Panc1 (cell line): Measurements from ENCODE around the gene CUTC. TPM values are rescaled to one million over a fixed set of nuclear protein-coding genes. Genes with fewer than 3 reads are reported as not detected.

ENCODE experiments used
- ATAC-seq: fragments of 200-7000 bp; cut with Tn5 transposase; 2 replicates; pipeline ENCODE4 v1.9.1; 2020; ENCODE audit warnings: mild to moderate bottlenecking, moderate library complexity
- BruUV-seq: library from RNA; stranded (reverse); fragments of 400-500 nt; replicated peaks from 2 replicates; lab custom pipeline; 2021; lab: Mats Ljungman, UMichigan
- CTCF ChIA-PET: fragments of 300-600 bp; sonication (Branson Sonifier 250); formaldehyde crosslinking; loops from one replicate; lab custom pipeline; 2022; ENCODE audit warnings: antibody characterized with exemption; lab: Charles Lee
- POLR2A ChIA-PET: fragments of 300-600 bp; sonication (Branson Sonifier 250); formaldehyde crosslinking; loops from one replicate; lab custom pipeline; 2022; ENCODE audit warnings: antibody characterized with exemption; lab: Charles Lee
- DNase-seq: peaks from one replicate; pipeline ENCODE4 v3.0.0-alpha.2; 2010; ENCODE audit warnings: low read depth, low spot score
- H3K27ac ChIP-seq: 2 replicates; pipeline ENCODE4 v1.5.1; 2011; ENCODE audit warnings: mild to moderate bottlenecking, low read length, inconsistent platforms
- H3K27me3 ChIP-seq: fragments of 200-500 bp; sonication (Bioruptor generic); 2 replicates; pipeline ENCODE4 v1.6.0; 2014; ENCODE audit warnings: low read length, inconsistent platforms; ENCODE audit not compliant: control insufficient read depth, insufficient read depth
- H3K36me3 ChIP-seq: fragments of 200-500 bp; sonication (Bioruptor generic); 2 replicates; pipeline ENCODE4 v1.5.1; 2014; ENCODE audit warnings: inconsistent platforms, mild to moderate bottlenecking, low read length, moderate library complexity; ENCODE audit not compliant: control insufficient read depth, insufficient read depth
- H3K4me1 ChIP-seq: 2 replicates; pipeline ENCODE4 v1.5.1; 2011; ENCODE audit warnings: inconsistent platforms, mild to moderate bottlenecking, low read length, moderate library complexity; ENCODE audit not compliant: control insufficient read depth, insufficient read depth
- H3K4me3 ChIP-seq, 2 experiments: 2 replicates each; pipeline ENCODE4 v1.5.1; 2011 to 2012; ENCODE audit warnings: low read depth in 2 of 2, low read length in 2 of 2, mild to moderate bottlenecking in 2 of 2, inconsistent platforms in 1 of 2, moderate library complexity in 1 of 2
- H3K9me3 ChIP-seq: fragments of 200-500 bp; sonication (Bioruptor generic); 2 replicates; pipeline ENCODE4 v1.5.1; 2014; ENCODE audit warnings: low read depth, mild to moderate bottlenecking, inconsistent platforms, low read length, moderate library complexity; ENCODE audit not compliant: control insufficient read depth, insufficient read depth
- POLR2AphosphoS5 ChIP-seq: IDR thresholded peaks from 2 replicates; pipeline ENCODE4 v1.6.1; 2012; ENCODE audit warnings: mild to moderate bottlenecking, low read depth, low read length, moderate library complexity
- SIN3A ChIP-seq: IDR thresholded peaks from 2 replicates; pipeline ENCODE4 v1.6.1; 2012; ENCODE audit warnings: low read depth, mild to moderate bottlenecking, low read length, moderate library complexity, borderline replicate concordance; ENCODE audit not compliant: insufficient read depth
- TCF7L2 ChIP-seq: IDR thresholded peaks from 2 replicates; pipeline ENCODE4 v1.6.1; 2011; ENCODE audit warnings: mild to moderate bottlenecking, low read depth, low read length, inconsistent platforms
- in situ Hi-C: cut with HindIII; loops from 2 replicates; pipeline ENCODE4 v1.10.0; 2016; ENCODE audit warnings: low sequenced_read_pairs, low pct_unique_long_range_greater_than_20kb
- intact Hi-C: fragments of 100-400 bp; cut with micrococcal nuclease; formaldehyde crosslinking; loops from one replicate; pipeline ENCODE4 v1.10.0; 2022; ENCODE audit not compliant: unreplicated experiment
- total RNA-seq: library from RNA; stranded (reverse); gene quantifications from one replicate; pipeline ENCODE4 v1.2.1, GENCODE V29; 2021; ENCODE audit not compliant: unreplicated experiment
- TF ChIP-seq, protein P1 (sequence below): fragments of 450-650 bp; IDR thresholded peaks from 2 replicates; pipeline ENCODE4 v1.5.1; 2017; ENCODE audit warnings: mild to moderate bottlenecking
- TF ChIP-seq, protein P2 (sequence below), 2 experiments: IDR thresholded peaks; 2 replicates each; pipeline ENCODE4 v1.6.1; 2011 to 2012; ENCODE audit warnings: low read depth in 2 of 2, control low read depth in 1 of 2, low read length in 1 of 2, mild to moderate bottlenecking in 1 of 2, moderate library complexity in 1 of 2; ENCODE audit not compliant: insufficient read depth in 1 of 2

The CUTC gene
- total RNA-seq, 1 experiment from 2014 or later: 37.0 TPM

DNA sequence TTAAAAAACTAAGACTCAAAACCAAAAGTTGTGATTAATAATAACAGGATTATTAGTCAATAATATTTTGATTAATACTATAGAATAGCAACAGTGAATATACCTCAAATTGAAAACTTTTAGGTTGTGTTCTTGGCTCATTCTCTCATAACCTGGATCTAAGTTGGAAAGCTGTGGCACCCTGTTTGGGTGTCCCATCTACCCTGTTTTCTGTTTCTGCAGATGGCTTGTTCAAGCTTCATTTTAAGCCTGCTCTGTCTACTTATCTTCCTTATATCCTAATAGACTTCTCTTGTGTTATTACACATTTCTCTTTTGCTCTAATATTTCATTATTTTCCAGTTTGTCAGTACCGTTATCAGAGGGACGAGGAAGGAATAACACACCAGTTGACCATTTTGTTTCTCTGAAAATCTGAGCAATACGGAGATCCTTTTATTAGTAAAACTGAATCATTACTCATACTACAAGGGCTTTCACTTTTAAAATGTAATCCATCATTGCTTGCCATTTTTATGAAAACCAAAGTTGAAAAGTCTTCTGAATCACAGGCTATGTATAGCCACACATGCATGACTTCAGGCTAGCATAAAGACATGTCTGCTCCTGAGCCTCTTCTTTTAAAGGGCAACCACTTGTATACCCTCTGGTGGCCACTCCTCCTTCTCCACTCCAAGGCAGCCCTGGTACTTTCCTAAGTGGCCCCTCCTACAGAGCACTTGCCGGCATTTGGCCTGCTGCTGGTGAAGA lies 22.4 kb upstream of the CUTC start:
- Histone ChIP-seq H3K36me3 (peaks cover 28% of the 10 kb centered on the region), H3K27me3 (no peaks in the 10 kb centered on the region), H3K4me1 (no peaks in the 10 kb centered on the region; the same call in 1 of the 2 replicates), H3K9me3 (no peaks in the 10 kb centered on the region), H3K27ac (no peak overlapping the region), H3K4me3 (no peak overlapping the region)
- no TSS peak for BruUV-seq
- DNase-seq (no peak), ATAC-seq (0 out of 2 replicates have a peak, but pooled peaks have one; percentile 56)
- in situ Hi-C loops (no loop called here), intact Hi-C loops (loop anchor here (5.0 to 10.0 kb wide), 3 partner anchors 77 to 275 kb away; partner anchors contain the start of gene GOT1)
- POLR2A ChIA-PET: interaction anchor here (0.6 kb wide), 1 partner anchor 59 kb away, joined by 6 read pairs; no protein-coding TSS in a partner anchor
- CTCF ChIA-PET: no interaction called here
- TF ChIP-seq, protein P1, sequence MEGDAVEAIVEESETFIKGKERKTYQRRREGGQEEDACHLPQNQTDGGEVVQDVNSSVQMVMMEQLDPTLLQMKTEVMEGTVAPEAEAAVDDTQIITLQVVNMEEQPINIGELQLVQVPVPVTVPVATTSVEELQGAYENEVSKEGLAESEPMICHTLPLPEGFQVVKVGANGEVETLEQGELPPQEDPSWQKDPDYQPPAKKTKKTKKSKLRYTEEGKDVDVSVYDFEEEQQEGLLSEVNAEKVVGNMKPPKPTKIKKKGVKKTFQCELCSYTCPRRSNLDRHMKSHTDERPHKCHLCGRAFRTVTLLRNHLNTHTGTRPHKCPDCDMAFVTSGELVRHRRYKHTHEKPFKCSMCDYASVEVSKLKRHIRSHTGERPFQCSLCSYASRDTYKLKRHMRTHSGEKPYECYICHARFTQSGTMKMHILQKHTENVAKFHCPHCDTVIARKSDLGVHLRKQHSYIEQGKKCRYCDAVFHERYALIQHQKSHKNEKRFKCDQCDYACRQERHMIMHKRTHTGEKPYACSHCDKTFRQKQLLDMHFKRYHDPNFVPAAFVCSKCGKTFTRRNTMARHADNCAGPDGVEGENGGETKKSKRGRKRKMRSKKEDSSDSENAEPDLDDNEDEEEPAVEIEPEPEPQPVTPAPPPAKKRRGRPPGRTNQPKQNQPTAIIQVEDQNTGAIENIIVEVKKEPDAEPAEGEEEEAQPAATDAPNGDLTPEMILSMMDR: no peak
- TF ChIP-seq TCF7L2: no peak

DNA sequence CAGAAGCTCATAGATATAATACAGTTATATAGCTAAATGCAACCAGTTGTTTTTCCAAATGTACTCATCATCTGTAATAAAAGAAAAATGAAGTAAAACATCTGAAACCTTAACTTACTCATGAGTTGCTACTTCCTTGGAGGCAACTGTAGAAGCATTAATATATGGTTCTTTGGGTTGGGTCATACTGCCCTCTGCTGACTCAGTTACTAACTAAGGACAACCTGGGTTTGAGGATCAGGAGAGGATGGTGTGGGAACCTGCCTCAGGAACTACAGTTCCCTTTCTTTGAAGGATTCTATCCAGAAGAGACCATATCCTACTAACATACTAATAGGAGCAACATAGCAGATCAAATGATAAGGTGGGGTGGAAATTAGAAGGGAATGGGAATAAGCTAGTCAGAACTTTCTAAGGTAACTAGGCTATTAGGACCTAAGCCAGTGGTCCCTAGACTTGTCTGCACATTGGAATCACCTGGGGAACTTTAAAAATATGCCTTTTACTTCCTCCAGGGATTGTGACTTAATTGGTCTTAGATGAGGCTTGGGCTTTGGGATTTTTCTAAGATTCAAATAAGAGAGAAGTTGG lies 20.8 kb upstream of the CUTC start:
- ChIA-PET POLR2A (no interaction called here), CTCF (interaction anchor here (0.6 to 0.9 kb wide), 2 partner anchors 11 to 91 kb away, joined by 3 read pairs; partner anchors contain the start of gene SLC25A28)
- ATAC-seq (peak; percentile 88), DNase-seq (peak; percentile 17)
- in situ Hi-C loops (no loop called here), intact Hi-C loops (loop anchor here (5.0 to 10.0 kb wide), 3 partner anchors 79 to 276 kb away; partner anchors contain the start of gene GOT1)
- no TSS peak for BruUV-seq
- H3K36me3 ChIP-seq: peaks cover 35% of the 10 kb centered on the region
- no peaks in the 10 kb centered on the region for H3K9me3 ChIP-seq
- TF ChIP-seq SIN3A (no peak), TCF7L2 (no peak), POLR2AphosphoS5 (no peak)
- TF ChIP-seq, protein P1: peak; percentile 75
- TF ChIP-seq, protein P2, sequence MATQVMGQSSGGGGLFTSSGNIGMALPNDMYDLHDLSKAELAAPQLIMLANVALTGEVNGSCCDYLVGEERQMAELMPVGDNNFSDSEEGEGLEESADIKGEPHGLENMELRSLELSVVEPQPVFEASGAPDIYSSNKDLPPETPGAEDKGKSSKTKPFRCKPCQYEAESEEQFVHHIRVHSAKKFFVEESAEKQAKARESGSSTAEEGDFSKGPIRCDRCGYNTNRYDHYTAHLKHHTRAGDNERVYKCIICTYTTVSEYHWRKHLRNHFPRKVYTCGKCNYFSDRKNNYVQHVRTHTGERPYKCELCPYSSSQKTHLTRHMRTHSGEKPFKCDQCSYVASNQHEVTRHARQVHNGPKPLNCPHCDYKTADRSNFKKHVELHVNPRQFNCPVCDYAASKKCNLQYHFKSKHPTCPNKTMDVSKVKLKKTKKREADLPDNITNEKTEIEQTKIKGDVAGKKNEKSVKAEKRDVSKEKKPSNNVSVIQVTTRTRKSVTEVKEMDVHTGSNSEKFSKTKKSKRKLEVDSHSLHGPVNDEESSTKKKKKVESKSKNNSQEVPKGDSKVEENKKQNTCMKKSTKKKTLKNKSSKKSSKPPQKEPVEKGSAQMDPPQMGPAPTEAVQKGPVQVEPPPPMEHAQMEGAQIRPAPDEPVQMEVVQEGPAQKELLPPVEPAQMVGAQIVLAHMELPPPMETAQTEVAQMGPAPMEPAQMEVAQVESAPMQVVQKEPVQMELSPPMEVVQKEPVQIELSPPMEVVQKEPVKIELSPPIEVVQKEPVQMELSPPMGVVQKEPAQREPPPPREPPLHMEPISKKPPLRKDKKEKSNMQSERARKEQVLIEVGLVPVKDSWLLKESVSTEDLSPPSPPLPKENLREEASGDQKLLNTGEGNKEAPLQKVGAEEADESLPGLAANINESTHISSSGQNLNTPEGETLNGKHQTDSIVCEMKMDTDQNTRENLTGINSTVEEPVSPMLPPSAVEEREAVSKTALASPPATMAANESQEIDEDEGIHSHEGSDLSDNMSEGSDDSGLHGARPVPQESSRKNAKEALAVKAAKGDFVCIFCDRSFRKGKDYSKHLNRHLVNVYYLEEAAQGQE (IDR thresholded peaks at IDR 0.05; ENCODE audit: insufficient read depth in 1 of 2, low read depth in 2 of 2, low read length in 1 of 2): no peak
- H3K4me3 ChIP-seq: no peak overlapping the region
- no peaks in the 10 kb centered on the region for H3K27me3 ChIP-seq
- no peak overlapping the region for H3K27ac ChIP-seq
- no peaks in the 10 kb centered on the region; the same call in 1 of the 2 replicates for H3K4me1 ChIP-seq
